Chondrocyte (in vitro differentiated cells): ENCODE data around the gene SLC35B2. TPM values are rescaled to one million over a fixed set of nuclear protein-coding genes. Genes with fewer than 3 reads are reported as not detected.

Experiments used
- DNase-seq: peaks from one replicate; pipeline ENCODE4 v3.0.0; 2021; ENCODE audit warnings: mixed read lengths, low spot score
- H3K27ac Mint-ChIP-seq: one replicate; pipeline ENCODE4 v1.8.0; 2021; ENCODE audit warnings: mild to moderate bottlenecking, moderate library complexity, mixed read lengths; ENCODE audit not compliant: unreplicated experiment
- H3K27me3 Mint-ChIP-seq: 2 replicates; pipeline ENCODE4 v1.8.0; 2021; ENCODE audit warnings: low read depth, mixed read lengths
- H3K36me3 Mint-ChIP-seq: 2 replicates; pipeline ENCODE4 v1.8.0; 2021; ENCODE audit warnings: low read depth, mixed read lengths
- H3K4me1 Mint-ChIP-seq: 2 replicates; pipeline ENCODE4 v1.8.0; 2021; ENCODE audit warnings: low read depth, mild to moderate bottlenecking, mixed read lengths
- H3K4me3 Mint-ChIP-seq: one replicate; pipeline ENCODE4 v1.8.0; 2021; ENCODE audit warnings: mild to moderate bottlenecking, moderate library complexity, mixed read lengths; ENCODE audit not compliant: unreplicated experiment
- H3K9me3 Mint-ChIP-seq: 2 replicates; pipeline ENCODE4 v1.8.0; 2021; ENCODE audit warnings: low read depth, mixed read lengths
- CTCF ChIP-seq: fragments of 200-600 bp; sonication (generic); IDR thresholded peaks from 2 replicates; pipeline ENCODE4 v1.5.0; 2021; ENCODE audit warnings: antibody characterized with exemption, mild to moderate bottlenecking, moderate library complexity
- long read RNA-seq: library from polyadenylated mRNA; stranded (forward); transcript quantifications from one replicate; pipeline ENCODE4 v2.0.0, GENCODE V29; 2021
- total RNA-seq: library from RNA; stranded (reverse); gene quantifications from 3 replicates; pipeline ENCODE4 v1.2.1, GENCODE V29; 2021

SLC35B2 gene
- total RNA-seq = 71.5 to 83.1 TPM (median 75.7 TPM) in 3 replicates
- long read RNA-seq, transcript SLC35B2-202 (4 exons, 2,043 nt) = major isoform, 212 of 247 reads
- long read RNA-seq, transcript SLC35B2-207 (4 exons, 2,063 nt) = minor isoform, 8 of 247 reads
- long read RNA-seq, transcript SLC35B2-201 (3 exons, 1,898 nt) = minor isoform, 5 of 247 reads
- long read RNA-seq, partial matches to known transcripts = 11 of 247 reads
- long read RNA-seq, other reads (novel, unspliced or antisense) = 8 of 247 reads

DNA sequence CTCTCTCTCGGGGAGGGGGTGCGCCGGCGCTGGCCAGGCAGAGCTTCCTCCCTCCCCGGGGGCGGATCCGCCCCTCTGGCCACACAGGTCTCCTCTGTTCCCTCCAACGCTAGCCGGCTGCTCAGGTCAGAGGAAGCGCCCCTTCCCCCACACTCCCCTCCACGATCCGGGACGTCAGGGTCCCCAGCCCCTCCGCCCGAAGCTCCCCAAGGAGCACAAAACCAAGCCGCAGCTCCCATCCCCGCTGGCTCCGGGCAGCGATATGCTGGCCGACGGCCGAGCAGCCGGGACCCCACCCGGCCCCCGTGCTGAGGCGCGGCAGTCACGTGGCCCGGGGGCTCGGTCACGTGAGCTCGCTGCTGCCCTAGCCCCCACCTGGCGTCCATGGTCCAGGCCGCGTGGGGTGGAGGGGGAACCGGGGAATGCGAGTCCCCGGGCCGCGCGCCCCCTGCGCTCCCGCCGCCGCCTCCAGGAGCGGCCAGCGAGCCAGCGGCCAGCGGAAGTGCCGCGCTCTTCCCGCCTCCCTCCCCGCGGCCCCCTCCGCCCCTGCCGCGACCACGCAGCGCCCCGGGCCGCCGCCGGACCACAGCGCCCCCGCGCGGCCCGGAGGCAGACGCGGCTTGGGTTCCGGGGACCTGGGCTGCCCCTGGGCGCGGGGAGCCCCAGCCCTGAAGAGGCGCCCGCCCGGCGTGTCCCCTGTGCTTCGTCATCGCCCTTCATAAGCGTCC lies at the start of gene SLC35B2:
SLC35B2 (minus strand) TSS at position 504 of the 728 bp plus-strand sequence; CDS start at position 386, 118 bp downstream.
- Mint-ChIP-seq H3K36me3 (peaks cover 24% of the 10 kb centered on the region), H3K9me3 (no peaks in the 10 kb centered on the region), H3K4me3 (peak within 1 kb of the TSS; percentile 87), H3K27ac (peak within 1 kb of the TSS; percentile 91), H3K4me1 (peaks cover 45% of the 10 kb centered on the region), H3K27me3 (no peaks in the 10 kb centered on the region)
- TF ChIP-seq CTCF = peak; percentile 86
- DNase-seq = peak; percentile 94

DNA sequence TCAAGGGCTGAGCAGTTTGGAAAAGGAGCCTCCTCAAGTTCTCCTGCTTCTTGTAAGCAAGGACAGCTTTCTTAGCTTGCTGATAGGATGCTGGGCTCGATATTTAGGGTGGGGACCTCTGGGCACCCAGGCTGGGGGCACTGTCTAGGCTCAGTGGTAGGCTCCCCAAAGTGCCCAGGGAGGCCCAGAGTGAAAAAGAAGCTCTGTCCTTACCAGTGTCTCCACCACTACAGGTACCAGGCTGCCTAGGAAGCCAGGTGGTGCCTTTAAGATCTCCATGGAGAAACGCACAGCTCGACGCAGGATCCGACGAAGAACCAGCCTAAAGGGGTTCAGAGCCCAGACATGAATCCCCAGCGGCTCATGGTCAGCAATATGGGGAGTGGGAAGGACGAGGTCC lies 49.4 kb upstream of the SLC35B2 start:
- Mint-ChIP-seq H3K27me3 (no peaks in the 10 kb centered on the region), H3K4me1 (peaks cover 2% of the 10 kb centered on the region), H3K27ac (no peak overlapping the region), H3K36me3 (peaks cover 35% of the 10 kb centered on the region), H3K9me3 (no peaks in the 10 kb centered on the region), H3K4me3 (no peak overlapping the region)
- no peak for TF ChIP-seq CTCF
- DNase-seq = no peak

GRCh38 chr6:44305200-44305725 lies 47.9 kb upstream of the SLC35B2 start:
- H3K27me3 Mint-ChIP-seq = no peaks in the 10 kb centered on the region
- H3K36me3 Mint-ChIP-seq = peaks cover 45% of the 10 kb centered on the region
- H3K9me3 Mint-ChIP-seq = no peaks in the 10 kb centered on the region
- no peak for TF ChIP-seq CTCF
- H3K4me3 Mint-ChIP-seq = no peak overlapping the region
- no peak for DNase-seq
- H3K27ac Mint-ChIP-seq = no peak overlapping the region
- no peaks in the 10 kb centered on the region for H3K4me1 Mint-ChIP-seq

GRCh38 chr6:44304282-44305199 lies 47.2 kb upstream of the SLC35B2 start:
- peak; percentile 82 for TF ChIP-seq CTCF
- Mint-ChIP-seq H3K27ac (no peak overlapping the region), H3K27me3 (no peaks in the 10 kb centered on the region), H3K4me1 (no peaks in the 10 kb centered on the region), H3K36me3 (peaks cover 43% of the 10 kb centered on the region), H3K9me3 (no peaks in the 10 kb centered on the region), H3K4me3 (no peak overlapping the region)
- DNase-seq = no peak

DNA sequence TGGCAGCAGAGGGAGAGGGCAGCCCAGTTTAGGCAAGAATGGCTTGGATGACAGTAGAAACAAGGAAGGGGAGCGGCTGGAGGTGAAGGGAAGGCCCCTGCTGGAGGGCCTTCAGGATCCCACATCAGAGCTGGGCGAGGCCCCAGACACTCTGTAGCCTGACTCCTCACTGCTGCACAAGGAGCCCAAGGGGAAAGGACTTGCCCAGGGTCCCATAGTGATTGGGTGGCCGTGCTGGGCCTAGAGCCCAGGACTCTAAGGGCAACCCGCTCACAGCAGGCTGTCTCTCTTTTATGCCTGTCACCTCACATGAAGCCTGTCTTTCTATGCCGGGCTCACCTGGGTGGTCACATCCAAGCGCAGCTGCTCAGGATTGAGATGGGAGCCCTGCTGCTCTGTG lies 46.5 kb upstream of the SLC35B2 start:
- peaks cover 40% of the 10 kb centered on the region for H3K36me3 Mint-ChIP-seq

More for the DNA sequence above, 46.5 kb upstream of the SLC35B2 start:
- no peak overlapping the region for H3K4me3 Mint-ChIP-seq
- H3K27me3 Mint-ChIP-seq = peaks cover 5% of the 10 kb centered on the region
- no peaks in the 10 kb centered on the region for H3K4me1 Mint-ChIP-seq
- H3K9me3 Mint-ChIP-seq = no peaks in the 10 kb centered on the region
- no peak for TF ChIP-seq CTCF
- no peak for DNase-seq
- H3K27ac Mint-ChIP-seq = no peak overlapping the region
